ENCODE data around the gene KIF7.

- no peak for TF ChIP-seq CREB1 (CRISPR knock-in tag; IDR thresholded peaks at IDR 0.05)
- TF ChIP-seq, protein P1, sequence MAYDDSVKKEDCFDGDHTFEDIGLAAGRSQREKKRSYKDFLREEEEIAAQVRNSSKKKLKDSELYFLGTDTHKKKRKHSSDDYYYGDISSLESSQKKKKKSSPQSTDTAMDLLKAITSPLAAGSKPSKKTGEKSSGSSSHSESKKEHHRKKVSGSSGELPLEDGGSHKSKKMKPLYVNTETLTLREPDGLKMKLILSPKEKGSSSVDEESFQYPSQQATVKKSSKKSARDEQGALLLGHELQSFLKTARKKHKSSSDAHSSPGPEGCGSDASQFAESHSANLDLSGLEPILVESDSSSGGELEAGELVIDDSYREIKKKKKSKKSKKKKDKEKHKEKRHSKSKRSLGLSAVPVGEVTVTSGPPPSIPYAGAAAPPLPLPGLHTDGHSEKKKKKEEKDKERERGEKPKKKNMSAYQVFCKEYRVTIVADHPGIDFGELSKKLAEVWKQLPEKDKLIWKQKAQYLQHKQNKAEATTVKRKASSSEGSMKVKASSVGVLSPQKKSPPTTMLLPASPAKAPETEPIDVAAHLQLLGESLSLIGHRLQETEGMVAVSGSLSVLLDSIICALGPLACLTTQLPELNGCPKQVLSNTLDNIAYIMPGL (CRISPR knock-in tag; IDR thresholded peaks at IDR 0.05): peak; percentile 88; the same call in 1 of the 2 replicates
- TF ChIP-seq, protein P2, sequence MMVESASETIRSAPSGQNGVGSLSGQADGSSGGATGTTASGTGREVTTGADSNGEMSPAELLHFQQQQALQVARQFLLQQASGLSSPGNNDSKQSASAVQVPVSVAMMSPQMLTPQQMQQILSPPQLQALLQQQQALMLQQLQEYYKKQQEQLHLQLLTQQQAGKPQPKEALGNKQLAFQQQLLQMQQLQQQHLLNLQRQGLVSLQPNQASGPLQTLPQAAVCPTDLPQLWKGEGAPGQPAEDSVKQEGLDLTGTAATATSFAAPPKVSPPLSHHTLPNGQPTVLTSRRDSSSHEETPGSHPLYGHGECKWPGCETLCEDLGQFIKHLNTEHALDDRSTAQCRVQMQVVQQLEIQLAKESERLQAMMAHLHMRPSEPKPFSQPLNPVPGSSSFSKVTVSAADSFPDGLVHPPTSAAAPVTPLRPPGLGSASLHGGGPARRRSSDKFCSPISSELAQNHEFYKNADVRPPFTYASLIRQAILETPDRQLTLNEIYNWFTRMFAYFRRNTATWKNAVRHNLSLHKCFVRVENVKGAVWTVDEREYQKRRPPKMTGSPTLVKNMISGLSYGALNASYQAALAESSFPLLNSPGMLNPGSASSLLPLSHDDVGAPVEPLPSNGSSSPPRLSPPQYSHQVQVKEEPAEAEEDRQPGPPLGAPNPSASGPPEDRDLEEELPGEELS (CRISPR knock-in tag; IDR thresholded peaks at IDR 0.05): no peak; the same call in 1 of the 2 replicates
These were observed at the start of gene KIF7 for GRCh38 chr15:89654847-89655805.

All from WTC11 (cell line).